Activated T-cell treated with anti-CD3 and anti-CD28 coated beads for 1 hour (primary cell): Measurements from ENCODE around the gene RAB13.
A peak's percentile ranks its signal among the peaks of the same experiment; 100 is the strongest.

Experiments used
- DNase-seq: peaks from one replicate; pipeline ENCODE4 v3.0.0-alpha.2; 2020; ENCODE audit warnings: low read depth

The RAB13 gene

GRCh38 chr1:153954826-153955225 is 31.3 kb downstream of the RAB13 start:
- DNase-seq = no peak

- DNase-seq = no peak
Observed at GRCh38 chr1:153953859-153954365, 32.2 kb downstream of the RAB13 start.

- no peak for DNase-seq
Observed at GRCh38 chr1:153951801-153952200, 34.3 kb downstream of the RAB13 start.

- no peak for DNase-seq
Observed at GRCh38 chr1:153951183-153951582, 35.0 kb downstream of the RAB13 start.

- peak; percentile 61 for DNase-seq
Observed at GRCh38 chr1:153946622-153947241, 39.4 kb downstream of the RAB13 start, which contains the start of gene DENND4B. DENND4B (minus strand) TSS chr1:153946718; CDS start chr1:153944374, 2,344 bp downstream.

- DNase-seq = peak; percentile 63
Observed at GRCh38 chr1:153945795-153946621, 40.1 kb downstream of the RAB13 start.

- DNase-seq = peak; percentile 64
Observed at GRCh38 chr1:153945131-153945794, 40.9 kb downstream of the RAB13 start.

GRCh38 chr1:153944827-153945117 is 41.4 kb downstream of the RAB13 start:
- DNase-seq = no peak

- DNase-seq = no peak
Observed at GRCh38 chr1:153944005-153944826, 41.9 kb downstream of the RAB13 start.

- DNase-seq = no peak
Observed at GRCh38 chr1:153942766-153943549, 43.2 kb downstream of the RAB13 start.

- no peak for DNase-seq
Observed at GRCh38 chr1:153941826-153942725, 44.1 kb downstream of the RAB13 start.

GRCh38 chr1:153940756-153941155 is 45.4 kb downstream of the RAB13 start:
- DNase-seq = no peak

- no peak for DNase-seq
Observed at GRCh38 chr1:153939476-153939875, 46.7 kb downstream of the RAB13 start.

- DNase-seq = no peak
Observed at GRCh38 chr1:153938996-153939395, 47.1 kb downstream of the RAB13 start.

GRCh38 chr1:153937331-153937730 is 48.8 kb downstream of the RAB13 start:
- no peak for DNase-seq

- DNase-seq = no peak
Observed at GRCh38 chr1:153936011-153936802, 49.9 kb downstream of the RAB13 start.

- DNase-seq = no peak
Observed at GRCh38 chr1:153934746-153935145, 51.4 kb downstream of the RAB13 start.

GRCh38 chr1:153933955-153934354 is 52.2 kb downstream of the RAB13 start:
- DNase-seq = no peak

- no peak for DNase-seq
Observed at GRCh38 chr1:153933430-153933829, 52.7 kb downstream of the RAB13 start.
